HepG2 (cell line): Measurements from ENCODE around the gene MAPK13. TPM values are rescaled to one million over a fixed set of nuclear protein-coding genes. Genes with fewer than 3 reads are reported as not detected.
A peak's percentile ranks its signal among the peaks of the same experiment; 100 is the strongest.

Experiments
- ATAC-seq: fragments of 200-7000 bp; cut with Tn5 transposase; 3 replicates; pipeline ENCODE4 v1.9.1; 2020; ENCODE audit warnings: mild to moderate bottlenecking, moderate library complexity
- BruUV-seq: library from RNA; stranded (reverse); fragments of 400-500 nt; replicated peaks from 2 replicates; lab custom pipeline; 2021; lab: Mats Ljungman, UMichigan
- CTCF ChIA-PET: fragments of 300-600 bp; formaldehyde crosslinking; extraction: SDS; loops from one replicate; lab custom pipeline; 2021; ENCODE audit warnings: low total read pairs, inconsistent platforms, low intra/inter-chr PET ratio; lab: Yijun Ruan, JAX
- POLR2A ChIA-PET: fragments of 350-600 bp; sonication (Branson Sonifier 250); formaldehyde crosslinking; loops from one replicate; lab custom pipeline; 2020; ENCODE audit warnings: antibody characterized with exemption, inconsistent platforms; lab: Yijun Ruan, JAX
- DNase-seq: peaks from one replicate; pipeline ENCODE4 v3.0.0-alpha.2; 2015; ENCODE audit warnings: low spot score
- FAIRE-seq: peaks from 3 replicates; lab custom pipeline; 2011; peaks lifted over from hg19 to GRCh38; lab: Jason Lieb, UNC
- H2AFZ ChIP-seq: one replicate; pipeline ENCODE4 v1.6.1; 2011; ENCODE audit warnings: low read length, inconsistent platforms
- H3K27ac ChIP-seq: fragments of 300-600 bp; 3 replicates; pipeline ENCODE4 v1.8.0; 2011; ENCODE audit warnings: mixed run types, mild to moderate bottlenecking, mixed read lengths, low read length, inconsistent platforms; ENCODE audit not compliant: insufficient read depth; ENCODE audit errors: extremely low read length
- H3K27me3 ChIP-seq, 2 experiments: fragments of 200-600 bp in 1 of 2; 2 replicates in 1 of 2; 3 replicates in 1 of 2; pipeline versions ENCODE4 v1.6.0 to v1.8.0; 2011; ENCODE audit warnings: low read length in 2 of 2, mild to moderate bottlenecking in 2 of 2, moderate library complexity in 2 of 2, inconsistent platforms in 1 of 2; ENCODE audit not compliant: insufficient read depth in 2 of 2, control insufficient read depth in 1 of 2
- H3K36me3 ChIP-seq, 2 experiments: fragments of 200-600 bp in 1 of 2; replicated peaks in 1 of 2; 2 replicates in 1 of 2; 3 replicates in 1 of 2; pipeline versions ENCODE4 v1.5.1 to v1.8.0; 2011; ENCODE audit warnings: low read length in 2 of 2, inconsistent platforms in 1 of 2; ENCODE audit not compliant: insufficient read depth in 2 of 2, control insufficient read depth in 1 of 2
- H3K4me1 ChIP-seq: 2 replicates; pipeline ENCODE4 v1.5.1; 2012; ENCODE audit warnings: low read length, inconsistent platforms; ENCODE audit not compliant: insufficient read depth
- H3K4me2 ChIP-seq: 2 replicates; pipeline ENCODE4 v1.6.0; 2011; ENCODE audit warnings: low read depth, low read length, inconsistent platforms
- H3K4me3 ChIP-seq, 3 experiments: fragments of 200-600 bp in 1 of 3; sonication (generic), shearing (Covaris generic) in 1 of 3; replicated peaks in 1 of 3; 2 replicates each; pipeline ENCODE4 v1.5.1; 2011 to 2016; ENCODE audit warnings: low read length in 3 of 3, inconsistent platforms in 2 of 3, low read depth in 2 of 3, mild to moderate bottlenecking in 2 of 3, control low read depth in 1 of 3, mixed read lengths in 1 of 3; ENCODE audit not compliant: insufficient read depth in 1 of 3
- H3K79me2 ChIP-seq: one replicate; pipeline ENCODE4 v1.6.1; 2011; ENCODE audit warnings: low read length, inconsistent platforms; ENCODE audit not compliant: insufficient read depth
- H3K9ac ChIP-seq: 2 replicates; pipeline ENCODE4 v1.6.0; 2011; ENCODE audit warnings: mild to moderate bottlenecking, low read depth, low read length, inconsistent platforms; ENCODE audit not compliant: insufficient read depth
- H3K9me3 ChIP-seq: 2 replicates; pipeline ENCODE4 v1.5.1; 2012; ENCODE audit warnings: mild to moderate bottlenecking, low read length
- H4K20me1 ChIP-seq: 2 replicates; pipeline ENCODE4 v1.6.0; 2011; ENCODE audit warnings: inconsistent platforms, mild to moderate bottlenecking, low read length, moderate library complexity; ENCODE audit not compliant: insufficient read depth
- ASH2L ChIP-seq: fragments of 300-600, 200-600 bp; sonication (generic); IDR thresholded peaks from 2 replicates; pipeline ENCODE4 v1.7.0; 2017; ENCODE audit warnings: low read depth, mild to moderate bottlenecking, moderate library complexity, mixed read lengths, low read length; ENCODE audit not compliant: insufficient read length
- GLI4 ChIP-seq: sonication (generic); formaldehyde crosslinking; IDR thresholded peaks from 2 replicates; pipeline ENCODE4 v1.5.1; 2020; ENCODE audit warnings: missing genetic modification reagents, mild to moderate bottlenecking, moderate library complexity, borderline replicate concordance
- KAT7 ChIP-seq: IDR thresholded peaks from 2 replicates; pipeline ENCODE4 v1.6.1; 2018; ENCODE audit warnings: borderline replicate concordance, missing compliant biosample characterization
- RXRB ChIP-seq: IDR thresholded peaks from 2 replicates; pipeline ENCODE4 v1.6.1; 2016; ENCODE audit warnings: borderline replicate concordance, missing genetic modification reagents, missing compliant biosample characterization
- TEAD3 ChIP-seq: optimal IDR thresholded peaks from 2 replicates; pipeline ENCODE3; 2016; ENCODE audit warnings: borderline replicate concordance
- ZBTB44 ChIP-seq: sonication (generic); formaldehyde crosslinking; IDR thresholded peaks from 2 replicates; pipeline ENCODE4 v1.4.0; 2020; ENCODE audit warnings: missing genetic modification reagents
- ZNF24 ChIP-seq: fragments of 450-650 bp; IDR thresholded peaks from 2 replicates; pipeline ENCODE4 v1.6.1; 2017; ENCODE audit warnings: antibody characterized with exemption, mild to moderate bottlenecking
- ZNF253 ChIP-seq: sonication (generic); formaldehyde crosslinking; IDR thresholded peaks from 2 replicates; pipeline ENCODE4 v1.8.0; 2022; ENCODE audit warnings: mild to moderate bottlenecking, missing genetic modification reagents, borderline replicate concordance
- ZNF501 ChIP-seq: sonication (generic); formaldehyde crosslinking; IDR thresholded peaks from 2 replicates; pipeline ENCODE4 v1.5.1; 2020; ENCODE audit warnings: mild to moderate bottlenecking, moderate library complexity, missing genetic modification reagents
- ZNF614 ChIP-seq: IDR thresholded peaks from 2 replicates; pipeline ENCODE4 v1.6.1; 2018; ENCODE audit warnings: missing biosample characterization, missing genetic modification reagents, inconsistent platforms, borderline replicate concordance
- ZSCAN25 ChIP-seq: sonication (generic); formaldehyde crosslinking; IDR thresholded peaks from 2 replicates; pipeline ENCODE4 v1.8.0; 2022; ENCODE audit warnings: mild to moderate bottlenecking, missing genetic modification reagents
- ZSCAN30 ChIP-seq: sonication (generic); formaldehyde crosslinking; IDR thresholded peaks from 2 replicates; pipeline ENCODE4 v1.5.0; 2020; ENCODE audit warnings: mild to moderate bottlenecking, missing genetic modification reagents
- WGBS: methylation state at CpG from one replicate; pipeline ENCODE4 v1.1.6; 2017; ENCODE audit warnings: low lambda C conversion rate; 5-methylcytosine and 5-hydroxymethylcytosine counted together
- in situ Hi-C: cut with HindIII; loops from 2 replicates; pipeline ENCODE4 v1.10.0; 2017; ENCODE audit warnings: low pct_unique_long_range_greater_than_20kb; ENCODE audit not compliant: extremely low pct_ligation_motif_present
- intact Hi-C: fragments of 100-400 bp; cut with micrococcal nuclease; formaldehyde crosslinking; loops from one replicate; pipeline ENCODE4 v1.10.0; 2022; ENCODE audit not compliant: unreplicated experiment
- polyA plus RNA-seq, 8 experiments: library from polyadenylated mRNA; depleted of rRNA in 3 of 8; stranded (reverse) in 7 of 8; unstranded in 1 of 8; fragments of >200 nt; fragmentation: Illumina TruSeq in 4 of 8; extraction: Trizol in 4 of 8; gene quantifications; 2 replicates each; pipeline versions ENCODE4 v1.2.1 to v1.2.3, GENCODE V29; 2011 to 2016; ENCODE audit warnings: low read depth in 4 of 8, missing spikeins in 1 of 8, mixed read lengths in 1 of 8; ENCODE audit not compliant: insufficient read depth in 1 of 8
- total RNA-seq, 5 experiments: library from RNA; depleted of rRNA; stranded (reverse); fragments of >200 nt; fragmentation: Illumina TruSeq; extraction: Trizol; gene quantifications; 2 replicates each; pipeline ENCODE4 v1.2.3, GENCODE V29; 2016; ENCODE audit warnings: low read depth in 1 of 5

The MAPK13 gene
- total and polyA plus RNA-seq, 2 of the 13 experiments (the other 11 are each of a cell fraction or from before 2014, with no cell fraction given): 12.7 to 43.4 TPM

GRCh38 chr6:36133148-36133547 is 2.8 kb downstream of the MAPK13 start:
- Histone ChIP-seq H3K4me2 (peak overlapping the region; percentile 100), H3K27ac (no peak overlapping the region), H3K27me3 (no peaks in the 10 kb centered on the region), H3K36me3 (peaks cover 10 to 33% of the 10 kb centered on the region in 2 experiments), H3K9ac (no peak overlapping the region), H2AFZ (no peak overlapping the region), H4K20me1 (no peaks in the 10 kb centered on the region), H3K9me3 (no peaks in the 10 kb centered on the region), H3K4me3 (no peak overlapping the region), H3K4me1 (peaks cover 51% of the 10 kb centered on the region), H3K79me2 (no peaks in the 10 kb centered on the region)
- TF ChIP-seq ASH2L (no peak), GLI4 (CRISPR knock-in tag) (no peak), ZSCAN25 (CRISPR knock-in tag) (no peak), ZNF501 (CRISPR knock-in tag) (0 out of 2 replicates have a peak, but pooled peaks have one; percentile 27), KAT7 (CRISPR knock-in tag) (no peak)
- FAIRE-seq (no peak), DNase-seq (no peak), ATAC-seq (no peak)
- POLR2A ChIA-PET: interaction anchor here (2.6 to 4.3 kb wide), 2 partner anchors 11 to 13 kb away, joined by 29 to 45 read pairs; no protein-coding TSS in a partner anchor
- intact Hi-C loops: loop anchor here (5.0 kb wide), 1 partner anchor 169 kb away; no protein-coding TSS in a partner anchor
- CTCF ChIA-PET: no interaction called here
- no TSS peak for BruUV-seq
- in situ Hi-C loops: loop anchor here (5.0 kb wide), 1 partner anchor 64 kb away; the partner anchor contains the start of gene BRPF3
- WGBS: 91% methylated on average over 4 of the region's 4 CpGs

GRCh38 chr6:36133912-36134311 is 3.6 kb downstream of the MAPK13 start:
- intact Hi-C loops (loop anchor here (5.0 kb wide), 1 partner anchor 168 kb away; no protein-coding TSS in a partner anchor), in situ Hi-C loops (loop anchor here (5.0 kb wide), 1 partner anchor 63 kb away; the partner anchor contains the start of gene BRPF3)
- no TSS peak for BruUV-seq
- ATAC-seq (no peak), DNase-seq (no peak), FAIRE-seq (peak; percentile 52)
- peaks cover 43% of the 10 kb centered on the region for H3K4me1 ChIP-seq
- H3K27me3 ChIP-seq: no peaks in the 10 kb centered on the region
- POLR2A ChIA-PET: interaction anchor here (4.3 kb wide), 1 partner anchor 12 kb away, joined by 45 read pairs; no protein-coding TSS in a partner anchor
- CTCF ChIA-PET: no interaction called here
- H3K9ac ChIP-seq: no peak overlapping the region
- WGBS: 78% methylated on average over 4 of the region's 4 CpGs
- peaks cover 18 to 40% of the 10 kb centered on the region in 2 experiments for H3K36me3 ChIP-seq
- no peak overlapping the region for H3K4me3 ChIP-seq
- H3K79me2 ChIP-seq: no peaks in the 10 kb centered on the region
- no peaks in the 10 kb centered on the region for H3K9me3 ChIP-seq
- 0 out of 2 replicates have a peak overlapping the region, but pooled peaks have one; percentile 2 for H3K4me2 ChIP-seq
- H3K27ac ChIP-seq: no peak overlapping the region
- H2AFZ ChIP-seq: no peak overlapping the region
- TF ChIP-seq ZNF614 (no peak), ZBTB44 (CRISPR knock-in tag) (no peak), ZNF24 (no peak), ZSCAN30 (CRISPR knock-in tag) (no peak), RXRB (CRISPR knock-in tag) (peak; percentile 34; the same call in 1 of the 2 replicates), ZNF253 (CRISPR knock-in tag) (no peak), TEAD3 (CRISPR knock-in tag) (peak; percentile 28)
- H4K20me1 ChIP-seq: no peaks in the 10 kb centered on the region
